Activated CD4-positive, alpha-beta T cell treated with anti-CD3 and anti-CD28 coated beads for 24 hours (primary cell): Measurements from ENCODE around the gene RHOB.
"Not testable (repeated sequence)": the region's sequence is repeated elsewhere in the genome, so short reads cannot be mapped to it uniquely, and the experiment has no call there.

Experiments used
- DNase-seq, 2 donors: peaks; one replicate each; pipeline ENCODE4 v3.0.0-alpha.2; 2020; ENCODE audit warnings: low read depth in 2 of 2

The RHOB gene

GRCh38 chr2:20453087-20453486, 6.2 kb downstream of the RHOB start:
- no peak for DNase-seq

GRCh38 chr2:20454036-20454981, 7.4 kb downstream of the RHOB start:
- DNase-seq = no peak

GRCh38 chr2:20455076-20455587, 8.3 kb downstream of the RHOB start:
- DNase-seq = no peak

GRCh38 chr2:20456116-20456571, 9.3 kb downstream of the RHOB start:
- DNase-seq = no peak

GRCh38 chr2:20456636-20457426, 10.0 kb downstream of the RHOB start:
- no peak for DNase-seq

GRCh38 chr2:20457661-20458630, 11.1 kb downstream of the RHOB start:
- DNase-seq = no peak

- DNase-seq = not testable (repeated sequence)
These were observed 12.0 kb downstream of the RHOB start for GRCh38 chr2:20458737-20459484.

GRCh38 chr2:20465716-20466394, 19.0 kb downstream of the RHOB start:
- DNase-seq = no peak

- no peak for DNase-seq
These were observed 21.1 kb downstream of the RHOB start for GRCh38 chr2:20467789-20468548.

- DNase-seq = no peak
These were observed 22.0 kb downstream of the RHOB start for GRCh38 chr2:20468549-20469500.

- no peak for DNase-seq
These were observed 22.7 kb downstream of the RHOB start for GRCh38 chr2:20469595-20469994.

- DNase-seq = no peak
These were observed 23.3 kb downstream of the RHOB start for GRCh38 chr2:20470211-20470610.

GRCh38 chr2:20471148-20471547, 24.3 kb downstream of the RHOB start:
- DNase-seq = no peak

GRCh38 chr2:20471902-20472559, 25.2 kb downstream of the RHOB start:
- DNase-seq = no peak

GRCh38 chr2:20472569-20472968, 25.7 kb downstream of the RHOB start:
- no peak for DNase-seq

GRCh38 chr2:20473128-20473527, 26.3 kb downstream of the RHOB start:
- no peak for DNase-seq

- DNase-seq = no peak
These were observed 28.1 kb downstream of the RHOB start for GRCh38 chr2:20474757-20475566.
